Measurements from ENCODE around the gene CPNE9. TPM values are rescaled to one million over a fixed set of nuclear protein-coding genes. Genes with fewer than 3 reads are reported as not detected.

The CPNE9 gene
- total RNA-seq, 1 donor from 2014 or later = not detected

DNA sequence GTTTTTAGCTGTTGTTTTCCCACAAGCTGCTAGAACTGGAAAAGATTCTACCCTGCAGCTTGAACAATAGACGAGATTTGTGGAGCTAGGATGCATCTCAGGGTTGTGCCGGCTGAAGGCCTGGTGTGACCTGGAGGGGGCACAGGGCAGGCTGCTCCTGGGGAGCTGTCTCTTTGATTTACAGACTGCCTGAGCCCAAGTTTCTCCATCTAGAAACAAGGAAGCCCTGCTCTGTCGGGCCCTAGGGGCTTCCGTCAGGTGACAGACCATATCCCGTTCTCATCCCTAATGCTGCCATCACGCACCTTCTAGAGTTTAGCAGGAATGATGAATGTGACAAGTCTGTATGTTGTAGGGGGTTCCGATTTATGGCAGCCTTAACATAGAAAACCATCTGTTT is 7.9 kb upstream of the CPNE9 start:
- H3K4me2 ChIP-seq = no peak overlapping the region
- H3K4me1 Mint-ChIP-seq = no peaks in the 10 kb centered on the region
- no peak overlapping the region for H3K4me3 ChIP-seq
- H3K27me3 ChIP-seq = no peaks in the 10 kb centered on the region
- no peak overlapping the region for H3K27ac ChIP-seq
- H3K9me3 Mint-ChIP-seq = no peaks in the 10 kb centered on the region
- H3F3A ChIP-seq (ENCODE audit: low read depth) = peaks cover 13% of the 10 kb centered on the region
- H3K4me3 Mint-ChIP-seq = no peak overlapping the region
- H3K27me3 Mint-ChIP-seq (ENCODE audit: insufficient read depth, low read depth) = peaks cover 2% of the 10 kb centered on the region
- peaks cover 34% of the 10 kb centered on the region for H4K20me1 ChIP-seq (ENCODE audit: low read depth)
- no peaks in the 10 kb centered on the region for H3K36me3 ChIP-seq
- no peak overlapping the region for H3K9ac ChIP-seq
- DNase-seq (ENCODE audit: low spot score) = no peak
- H3K4me1 ChIP-seq = peaks cover 11% of the 10 kb centered on the region
- no peak overlapping the region for H2AFZ ChIP-seq (replicated peaks)
- TF ChIP-seq CTCF (IDR thresholded peaks at IDR 0.05) (no peak), EZH2phosphoT487 (IDR thresholded peaks at IDR 0.05) (no peak), EZH2 (IDR thresholded peaks at IDR 0.05) (no peak)
- no peak overlapping the region for H3K27ac Mint-ChIP-seq
- peaks cover 8% of the 10 kb centered on the region for H3K36me3 Mint-ChIP-seq
- no peaks in the 10 kb centered on the region for H3K9me3 ChIP-seq (ENCODE audit: low read depth)
- no peaks in the 10 kb centered on the region for H3K79me2 ChIP-seq (ENCODE audit: low read depth)

GRCh38 chr3:9696480-9697220 is 7.0 kb upstream of the CPNE9 start:
- H3K27me3 Mint-ChIP-seq (ENCODE audit: insufficient read depth, low read depth) = peaks cover 5% of the 10 kb centered on the region
- Histone ChIP-seq H3K36me3 (no peaks in the 10 kb centered on the region), H2AFZ (replicated peaks) (no peak overlapping the region)

GRCh38 chr3:9697892-9698291 is 5.7 kb upstream of the CPNE9 start:
- H3K4me1 Mint-ChIP-seq = no peaks in the 10 kb centered on the region
- Histone ChIP-seq H3K4me1 (peaks cover 11% of the 10 kb centered on the region), H2AFZ (replicated peaks) (no peak overlapping the region), H3K4me2 (no peak overlapping the region), H3K27me3 (peaks cover 9% of the 10 kb centered on the region), H3K27ac (no peak overlapping the region), H4K20me1 (ENCODE audit: low read depth) (peaks cover 43% of the 10 kb centered on the region), H3F3A (ENCODE audit: low read depth) (peaks cover 13% of the 10 kb centered on the region), H3K79me2 (ENCODE audit: low read depth) (no peaks in the 10 kb centered on the region), H3K4me3 (no peak overlapping the region), H3K9ac (no peak overlapping the region), H3K36me3 (no peaks in the 10 kb centered on the region), H3K9me3 (ENCODE audit: low read depth) (no peaks in the 10 kb centered on the region)
- H3K27ac Mint-ChIP-seq = no peak overlapping the region
- H3K36me3 Mint-ChIP-seq = peaks cover 10% of the 10 kb centered on the region
- H3K4me3 Mint-ChIP-seq = no peak overlapping the region
- TF ChIP-seq CTCF (IDR thresholded peaks at IDR 0.05) = no peak
- TF ChIP-seq EZH2 (IDR thresholded peaks at IDR 0.05) = no peak
- no peak for TF ChIP-seq EZH2phosphoT487 (IDR thresholded peaks at IDR 0.05)
- no peaks in the 10 kb centered on the region for H3K9me3 Mint-ChIP-seq
- no peak for DNase-seq (ENCODE audit: low spot score)
- H3K27me3 Mint-ChIP-seq (ENCODE audit: insufficient read depth, low read depth) = peaks cover 6% of the 10 kb centered on the region

More at GRCh38 chr3:9696480-9697220, 7.0 kb upstream of the CPNE9 start:
- Histone ChIP-seq H4K20me1 (ENCODE audit: low read depth) (peaks cover 41% of the 10 kb centered on the region), H3K4me2 (no peak overlapping the region), H3K9ac (no peak overlapping the region), H3K27ac (no peak overlapping the region), H3K79me2 (ENCODE audit: low read depth) (no peaks in the 10 kb centered on the region), H3K4me3 (no peak overlapping the region), H3F3A (ENCODE audit: low read depth) (peaks cover 13% of the 10 kb centered on the region), H3K4me1 (peaks cover 11% of the 10 kb centered on the region), H3K27me3 (no peaks in the 10 kb centered on the region), H3K9me3 (ENCODE audit: low read depth) (no peaks in the 10 kb centered on the region)
- H3K4me3 Mint-ChIP-seq = no peak overlapping the region
- no peak overlapping the region for H3K27ac Mint-ChIP-seq
- no peaks in the 10 kb centered on the region for H3K4me1 Mint-ChIP-seq
- H3K36me3 Mint-ChIP-seq = peaks cover 8% of the 10 kb centered on the region
- TF ChIP-seq EZH2 (IDR thresholded peaks at IDR 0.05) (no peak), EZH2phosphoT487 (IDR thresholded peaks at IDR 0.05) (no peak), CTCF (IDR thresholded peaks at IDR 0.05) (no peak)
- no peaks in the 10 kb centered on the region for H3K9me3 Mint-ChIP-seq
- DNase-seq (ENCODE audit: low spot score) = no peak

Measured in neural progenitor cell (in vitro differentiated cells).